B cell (primary cell): ENCODE measurements around the gene ZNF750. TPM values are rescaled to one million over a fixed set of nuclear protein-coding genes. Genes with fewer than 3 reads are reported as not detected.

Source experiments
- ATAC-seq: fragments of 200-7000 bp; cut with Tn5 transposase; one replicate; pipeline ENCODE4 v1.10.0; 2021; ENCODE audit warnings: low read depth, mild to moderate bottlenecking, moderate number of reproducible peaks, moderate library complexity
- CTCF ChIA-PET: fragments of 350-600 bp; sonication (Branson Sonifier 250); formaldehyde crosslinking; loops from one replicate; lab custom pipeline; 2021; ENCODE audit warnings: antibody characterized with exemption, inconsistent platforms; lab: Charles Lee
- POLR2A ChIA-PET: fragments of 350-600 bp; sonication (Branson Sonifier 250); formaldehyde crosslinking; loops from one replicate; lab custom pipeline; 2021; ENCODE audit warnings: antibody characterized with exemption; lab: Charles Lee
- DNase-seq: peaks from one replicate; pipeline ENCODE4 v3.0.0; 2013
- H2AFZ ChIP-seq: 2 replicates; pipeline ENCODE4 v1.6.1; 2012; ENCODE audit warnings: mild to moderate bottlenecking, low read depth, low read length; ENCODE audit not compliant: insufficient read depth, poor library complexity, severe bottlenecking
- H3K27ac ChIP-seq, 2 donors: 1 replicate in 1 of 2; 2 replicates in 1 of 2; pipeline ENCODE4 v1.5.1; 2012 to 2013; ENCODE audit warnings: low read length in 2 of 2, mild to moderate bottlenecking in 2 of 2, moderate library complexity in 1 of 2
- H3K27me3 ChIP-seq, 4 experiments: fragments of 200-600 bp in 1 of 4; sonication (generic) in 1 of 4; replicated peaks in 1 of 4; 1 replicate in 2 of 4; 2 replicates in 2 of 4; pipeline versions ENCODE4 v1.6.1 to v1.7.0; 2013 to 2016; ENCODE audit warnings: low read length in 3 of 4, mild to moderate bottlenecking in 2 of 4, mixed read lengths in 1 of 4, moderate library complexity in 1 of 4; ENCODE audit not compliant: insufficient read depth in 4 of 4, control insufficient read depth in 3 of 4; ENCODE audit errors: control extremely low read depth in 1 of 4
- H3K36me3 ChIP-seq, 2 experiments: replicated peaks in 1 of 2; 1 replicate in 1 of 2; 2 replicates in 1 of 2; pipeline versions ENCODE4 v1.6.1 to v1.7.1; 2013; ENCODE audit warnings: low read length in 1 of 2; ENCODE audit not compliant: insufficient read depth in 2 of 2, control insufficient read depth in 1 of 2; ENCODE audit errors: control extremely low read depth in 1 of 2, extremely low read depth in 1 of 2
- H3K4me1 ChIP-seq, 2 donors: fragments of 200-600 bp in 1 of 2; sonication (generic) in 1 of 2; 1 replicate in 1 of 2; 2 replicates in 1 of 2; pipeline versions ENCODE4 v1.5.1 to v1.6.1; 2013 to 2017; ENCODE audit warnings: low read length in 2 of 2; ENCODE audit not compliant: control insufficient read depth in 2 of 2, insufficient read depth in 2 of 2
- H3K4me2 ChIP-seq: replicated peaks from 2 replicates; pipeline ENCODE3; 2012; ENCODE audit warnings: mild to moderate bottlenecking, low read depth, low read length; ENCODE audit not compliant: poor library complexity, severe bottlenecking
- H3K4me3 ChIP-seq, 5 experiments: fragments of 200-600 bp in 1 of 5; sonication (generic) in 1 of 5; 1 replicate in 3 of 5; 2 replicates in 2 of 5; pipeline versions ENCODE4 v1.5.1 to v1.7.0; 2011 to 2016; ENCODE audit warnings: low read length in 4 of 5, mild to moderate bottlenecking in 4 of 5, low read depth in 2 of 5, control low read depth in 1 of 5, moderate library complexity in 1 of 5; ENCODE audit not compliant: insufficient read depth in 1 of 5; ENCODE audit errors: control extremely low read depth in 1 of 5, extremely low read depth in 1 of 5
- H3K79me2 ChIP-seq: fragments of 200-600 bp; sonication (generic); one replicate; pipeline ENCODE4 v1.6.0; 2016; ENCODE audit warnings: low read length; ENCODE audit not compliant: control insufficient read depth, insufficient read depth
- H3K9ac ChIP-seq: fragments of 200-600 bp; sonication (generic); 2 replicates; pipeline ENCODE4 v1.6.1; 2017; ENCODE audit warnings: mild to moderate bottlenecking, low read length, moderate library complexity
- H3K9me3 ChIP-seq, 3 donors: one replicate each; pipeline versions ENCODE4 v1.6.1 to v1.7.1; 2013; ENCODE audit warnings: low read length in 2 of 3; ENCODE audit not compliant: control insufficient read depth in 2 of 3, insufficient read depth in 1 of 3; ENCODE audit errors: control extremely low read depth in 1 of 3
- H4K20me1 ChIP-seq: 2 replicates; pipeline ENCODE4 v1.6.0; 2012; ENCODE audit warnings: mild to moderate bottlenecking, low read length; ENCODE audit not compliant: insufficient read depth, control insufficient read depth, poor library complexity, severe bottlenecking
- H3K27ac Mint-ChIP-seq: one replicate; pipeline ENCODE4 v1.8.0; 2021; ENCODE audit warnings: mixed read lengths
- H3K27me3 Mint-ChIP-seq: one replicate; pipeline ENCODE4 v1.8.0; 2021; ENCODE audit warnings: mixed read lengths
- H3K4me1 Mint-ChIP-seq: one replicate; pipeline ENCODE4 v1.8.0; 2021; ENCODE audit warnings: mixed read lengths
- H3K4me3 Mint-ChIP-seq: one replicate; pipeline ENCODE4 v1.8.0; 2021; ENCODE audit warnings: mixed read lengths
- H3K9me3 Mint-ChIP-seq: one replicate; pipeline ENCODE4 v1.8.0; 2022; ENCODE audit warnings: mixed read lengths; ENCODE audit not compliant: insufficient read depth
- CTCF ChIP-seq: fragments of 200-600 bp; IDR thresholded peaks from one replicate; pipeline ENCODE4 v1.8.0; 2022; ENCODE audit warnings: antibody characterized with exemption, mild to moderate bottlenecking
- EZH2 ChIP-seq: IDR thresholded peaks from 2 replicates; pipeline ENCODE4 v1.6.1; 2012; ENCODE audit warnings: borderline replicate concordance, low read depth, mild to moderate bottlenecking, moderate library complexity, low read length; ENCODE audit not compliant: insufficient read depth, poor library complexity, severe bottlenecking
- WGBS: methylation state at CpG from one replicate; pipeline ENCODE4 v1.1.5; 2013; ENCODE audit warnings: missing lambda C conversion rate; ENCODE audit not compliant: insufficient coverage; 5-methylcytosine and 5-hydroxymethylcytosine counted together
- intact Hi-C: fragments of 100-400 bp; cut with micrococcal nuclease; formaldehyde crosslinking; loops from one replicate; pipeline ENCODE4 v1.10.0; 2022
- polyA plus RNA-seq: library from polyadenylated mRNA; depleted of rRNA; stranded (reverse); fragments of >200 nt; gene quantifications from 2 replicates; pipeline ENCODE4 v1.2.3, GENCODE V29; 2012
- total RNA-seq, 2 donors: library from RNA; stranded (reverse); fragments of 120-200 nt in 1 of 2; gene quantifications; 1 replicate in 1 of 2; 2 replicates in 1 of 2; pipeline versions ENCODE4 v1.2.3 to v1.2.4, GENCODE V29; 2013 to 2022

Gene ZNF750
- total and polyA plus RNA-seq, 2 donors (not counting 1 experiment from before 2014, with no cell fraction given), result not detected

GRCh38 chr17:82832881-82833475, 6.8 kb downstream of the ZNF750 start:
- Histone ChIP-seq H3K4me1 (no peaks in the 10 kb centered on the region), H3K36me3 (peaks cover 0 to 13% of the 10 kb centered on the region in 2 experiments), H2AFZ (no peak overlapping the region), H3K9me3 (no peaks in the 10 kb centered on the region), H3K4me2 (no peak overlapping the region), H3K27ac (no peak overlapping the region), H3K4me3 (no peak overlapping the region), H3K79me2 (no peaks in the 10 kb centered on the region), H3K9ac (no peak overlapping the region), H4K20me1 (no peaks in the 10 kb centered on the region), H3K27me3 (no peaks in the 10 kb centered on the region)
- H3K9me3 Mint-ChIP-seq, result no peaks in the 10 kb centered on the region
- no peak for DNase-seq
- no peaks in the 10 kb centered on the region for H3K27me3 Mint-ChIP-seq
- intact Hi-C loops, result no loop called here
- H3K27ac Mint-ChIP-seq, result no peak overlapping the region
- TF ChIP-seq CTCF (no peak), EZH2 (no peak)
- WGBS, result 99% methylated on average over 16 of the region's 20 CpGs
- ChIA-PET POLR2A (interaction anchor here (0.6 kb wide), 1 partner anchor 13 kb away, joined by 3 read pairs; no protein-coding TSS in a partner anchor), CTCF (no interaction called here)
- H3K4me3 Mint-ChIP-seq, result no peak overlapping the region
- H3K4me1 Mint-ChIP-seq, result no peaks in the 10 kb centered on the region
- ATAC-seq, result no peak

DNA sequence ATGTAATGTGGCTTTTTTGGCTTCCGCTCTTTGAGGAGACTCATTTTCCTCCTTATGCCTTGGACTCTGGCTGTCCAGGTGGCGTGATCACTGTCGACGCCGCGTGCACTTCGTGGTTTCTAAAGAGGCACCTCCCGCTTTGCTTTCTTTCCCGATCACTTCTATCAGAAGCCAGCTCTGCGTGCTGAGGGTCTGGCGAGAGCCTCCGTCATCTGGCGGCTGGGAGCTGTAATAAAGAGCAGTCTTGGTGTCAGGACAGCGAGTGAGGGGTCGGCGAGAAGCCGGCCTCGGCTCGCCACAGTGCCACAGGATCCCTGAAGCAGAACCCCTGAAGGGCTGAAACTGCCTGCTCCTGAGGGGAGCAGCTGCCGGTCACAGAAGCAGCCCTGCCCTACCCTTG, 7.4 kb downstream of the ZNF750 start:
- Mint-ChIP-seq H3K9me3 (no peaks in the 10 kb centered on the region), H3K27ac (no peak overlapping the region), H3K27me3 (no peaks in the 10 kb centered on the region), H3K4me3 (no peak overlapping the region), H3K4me1 (no peaks in the 10 kb centered on the region)
- WGBS, result 93% methylated on average over 20 of the region's 20 CpGs
- Histone ChIP-seq H4K20me1 (no peaks in the 10 kb centered on the region), H3K4me1 (no peaks in the 10 kb centered on the region), H3K79me2 (no peaks in the 10 kb centered on the region), H2AFZ (no peak overlapping the region), H3K27me3 (no peaks in the 10 kb centered on the region), H3K9me3 (no peaks in the 10 kb centered on the region), H3K36me3 (peaks cover 0 to 16% of the 10 kb centered on the region in 2 experiments), H3K9ac (no peak overlapping the region), H3K27ac (no peak overlapping the region), H3K4me3 (no peak overlapping the region), H3K4me2 (no peak overlapping the region)
- POLR2A ChIA-PET, result interaction anchor here (0.6 kb wide), 1 partner anchor 12 kb away, joined by 3 read pairs; no protein-coding TSS in a partner anchor
- CTCF ChIA-PET, result no interaction called here
- no peak for TF ChIP-seq EZH2
- TF ChIP-seq CTCF, result no peak
- intact Hi-C loops, result no loop called here
- no peak for DNase-seq
- no peak for ATAC-seq
